Measurements from ENCODE around the gene S100A12. TPM values are rescaled to one million over a fixed set of nuclear protein-coding genes. Genes with fewer than 3 reads are reported as not detected.

S100A12 gene
- total RNA-seq, 1 experiment from 2014 or later = not detected

- Histone ChIP-seq H4K20me1 (ENCODE audit: low read length) (no peaks in the 10 kb centered on the region), H3K4me2 (ENCODE audit: low read length) (peak overlapping the region; percentile 75), H3K9me3 (ENCODE audit: low read length) (no peaks in the 10 kb centered on the region), H3K27me3 (ENCODE audit: low read length) (no peaks in the 10 kb centered on the region), H3F3A (ENCODE audit: low read length, unreplicated experiment) (peaks cover 4% of the 10 kb centered on the region), H3K27ac (ENCODE audit: low read length) (no peak overlapping the region), H3K79me2 (ENCODE audit: low read length) (no peaks in the 10 kb centered on the region), H3K9me2 (replicated peaks; ENCODE audit: low read length) (no peaks in the 10 kb centered on the region), H3K4me1 (ENCODE audit: insufficient read depth, low read length) (peaks cover 42% of the 10 kb centered on the region), H3K36me3 (ENCODE audit: low read depth, low read length) (no peaks in the 10 kb centered on the region), H3K4me3 (ENCODE audit: low read length) (0 out of 2 replicates have a peak overlapping the region, but pooled peaks have one; percentile 36), H3K9ac (ENCODE audit: low read length) (no peak overlapping the region), H2AFZ (ENCODE audit: low read length) (no peak overlapping the region)
- ATAC-seq = no peak
- DNase-seq = no peak
- no TSS peak for BruUV-seq (replicated peaks)
- ChIA-PET POLR2A (ENCODE audit: unreplicated experiment) (no interaction called here), CTCF (no interaction called here)
- intact Hi-C loops (cut with micrococcal nuclease) = loop anchor here (10.0 kb wide), 2 partner anchors 316 to 386 kb away; partner anchors contain the start of genes ILF2 and NPR1
- TF ChIP-seq EZH2 (IDR thresholded peaks at IDR 0.05; ENCODE audit: low read length, unreplicated experiment) (no peak), CTCF (conservative IDR thresholded peaks at IDR 0.05; ENCODE audit: low read depth, low read length) (no peak), EZH2phosphoT487 (IDR thresholded peaks at IDR 0.05; ENCODE audit: borderline replicate concordance, low read length) (no peak)
These were observed 16.8 kb downstream of the S100A12 start for GRCh38 chr1:153358691-153358975.

DNA sequence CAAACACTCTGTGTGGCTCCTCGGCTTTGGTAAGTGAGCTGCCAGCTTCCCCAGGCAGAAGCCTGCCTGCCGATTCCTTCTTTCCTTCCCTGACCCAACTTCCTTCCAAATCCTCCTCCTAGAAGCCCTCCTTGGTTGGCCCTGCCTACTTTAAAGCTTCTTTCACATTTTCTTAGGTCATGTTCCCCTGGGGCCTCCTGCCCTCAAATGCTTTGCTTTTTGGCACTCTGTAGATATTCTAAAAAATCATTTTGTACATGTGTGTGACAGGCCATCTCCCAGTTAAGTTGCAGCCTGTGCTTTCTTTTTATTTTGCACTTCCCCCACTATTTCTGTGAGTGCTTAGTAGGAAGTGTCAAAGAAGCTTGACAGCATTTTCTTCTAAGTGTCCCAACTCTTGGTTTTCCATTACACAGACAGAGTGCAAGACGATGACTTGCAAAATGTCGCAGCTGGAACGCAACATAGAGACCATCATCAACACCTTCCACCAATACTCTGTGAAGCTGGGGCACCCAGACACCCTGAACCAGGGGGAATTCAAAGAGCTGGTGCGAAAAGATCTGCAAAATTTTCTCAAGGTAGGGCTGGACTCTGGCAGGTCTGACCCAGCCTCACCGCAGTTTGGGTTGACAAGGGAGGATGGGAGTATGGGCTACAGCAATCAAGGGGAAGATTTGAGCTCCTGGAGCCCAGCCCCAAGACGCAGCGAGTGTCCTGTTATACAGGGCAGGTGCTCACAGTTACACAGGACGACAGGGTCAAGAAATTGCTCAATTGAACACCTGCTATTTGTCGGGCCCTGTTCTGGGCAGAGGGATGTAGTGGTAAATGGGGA, 17.3 kb downstream of the S100A12 start, which contains the start of gene S100A9:
TSS of gene S100A9 (plus strand) at position 2 of the 838 bp plus-strand sequence. CDS start at position 432, 430 bp downstream.
- DNase-seq = no peak
- Histone ChIP-seq H3K27ac (ENCODE audit: low read length) (peak within 1 kb of the TSS; percentile 93), H3K36me3 (ENCODE audit: low read depth, low read length) (no peaks in the 10 kb centered on the region), H4K20me1 (ENCODE audit: low read length) (no peaks in the 10 kb centered on the region), H3K79me2 (ENCODE audit: low read length) (no peaks in the 10 kb centered on the region), H3K4me2 (ENCODE audit: low read length) (peak within 1 kb of the TSS; percentile 75), H3K9ac (ENCODE audit: low read length) (peak within 1 kb of the TSS; percentile 69), H3K9me2 (replicated peaks; ENCODE audit: low read length) (no peaks in the 10 kb centered on the region), H3K27me3 (ENCODE audit: low read length) (no peaks in the 10 kb centered on the region), H3F3A (ENCODE audit: low read length, unreplicated experiment) (peaks cover 4% of the 10 kb centered on the region), H3K9me3 (ENCODE audit: low read length) (no peaks in the 10 kb centered on the region), H3K4me1 (ENCODE audit: insufficient read depth, low read length) (peaks cover 42% of the 10 kb centered on the region), H3K4me3 (ENCODE audit: low read length) (peak within 1 kb of the TSS; percentile 36), H2AFZ (ENCODE audit: low read length) (peak within 1 kb of the TSS; percentile 49; the same call in 1 of the 2 replicates)
- ChIA-PET POLR2A (ENCODE audit: unreplicated experiment) (interaction anchor here (0.5 kb wide), 1 partner anchor 247 kb away, joined by 3 read pairs; no protein-coding TSS in a partner anchor), CTCF (interaction anchor here (1.1 kb wide), 1 partner anchor 135 kb away, joined by 5 read pairs; no protein-coding TSS in a partner anchor)
- no peak for ATAC-seq
- TF ChIP-seq EZH2 (IDR thresholded peaks at IDR 0.05; ENCODE audit: low read length, unreplicated experiment) (no peak), EZH2phosphoT487 (IDR thresholded peaks at IDR 0.05; ENCODE audit: borderline replicate concordance, low read length) (no peak), CTCF (conservative IDR thresholded peaks at IDR 0.05; ENCODE audit: low read depth, low read length) (no peak)
- intact Hi-C loops (cut with micrococcal nuclease) = loop anchor here (10.0 kb wide), 2 partner anchors 317 to 387 kb away; partner anchors contain the start of genes ILF2 and NPR1
- TSS peak; percentile 93 for BruUV-seq (replicated peaks)
